NCI-H2029 treated with DMSO at 0.1 percent for 48 hours (cell line): Measurements from ENCODE around the gene DYRK4.

Source experiments
- DNase-seq: peaks from one replicate; lab custom pipeline; 2025; lab: John Stamatoyannopoulos, UW

The DYRK4 gene

DNA sequence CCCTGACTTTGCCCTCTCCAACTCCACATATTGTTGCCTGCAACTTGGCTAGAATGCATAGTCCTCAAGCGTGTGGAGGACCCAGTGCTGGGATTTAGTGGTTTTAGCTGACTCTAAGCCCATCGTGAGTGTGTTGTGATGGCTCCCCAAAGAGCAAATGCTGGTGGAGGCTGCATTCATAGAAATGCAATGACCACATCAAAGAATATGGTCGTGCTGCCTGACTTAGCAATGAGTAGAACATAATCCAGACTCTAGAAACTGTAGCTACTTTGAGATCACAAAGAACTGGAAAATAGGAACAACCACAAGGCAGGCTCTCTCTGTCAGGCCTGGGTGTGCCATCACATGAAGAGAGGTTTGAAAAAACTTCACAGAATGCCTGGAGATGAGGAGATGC, 1.3 kb downstream of the DYRK4 start:
- DNase-seq = no peak

DNA sequence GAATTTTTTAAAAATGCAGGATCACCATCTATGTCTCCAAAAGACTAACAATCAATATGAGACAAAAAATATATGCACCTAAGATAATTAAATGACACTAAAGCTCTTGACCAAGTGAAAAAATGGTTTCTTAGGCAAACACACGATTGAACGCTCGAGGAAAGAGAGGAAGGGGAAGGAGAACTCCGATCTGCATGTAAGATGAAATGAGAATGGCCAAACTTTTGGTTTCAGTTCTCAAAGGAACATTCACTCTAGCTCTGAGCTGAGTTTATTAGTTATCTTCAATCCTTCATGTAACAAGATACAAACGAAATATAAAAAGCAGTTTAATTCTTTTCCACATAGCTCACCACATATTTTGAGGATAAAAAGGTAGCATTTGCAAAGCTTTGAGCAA, 2.8 kb downstream of the DYRK4 start:
- DNase-seq = no peak

DNA sequence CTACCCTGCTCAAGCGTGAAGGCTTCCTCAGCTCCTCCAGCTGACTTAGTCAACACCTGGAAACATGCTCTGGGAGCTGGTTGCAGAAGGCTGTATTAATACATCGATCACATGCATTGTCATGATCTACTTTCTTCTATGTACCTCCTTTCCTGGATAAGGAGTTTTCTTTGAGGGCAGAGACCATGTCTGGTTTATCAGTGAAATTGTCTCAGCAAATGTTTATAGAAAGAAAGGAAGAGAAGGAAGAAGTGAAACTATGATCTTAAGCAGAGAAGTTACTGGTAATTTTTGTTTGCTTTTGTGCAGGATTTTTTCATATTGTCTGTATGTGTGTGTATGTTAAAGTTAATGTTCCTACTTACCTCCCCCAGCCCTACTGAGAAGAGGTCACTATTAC, 4.5 kb downstream of the DYRK4 start:
- no peak for DNase-seq

DNA sequence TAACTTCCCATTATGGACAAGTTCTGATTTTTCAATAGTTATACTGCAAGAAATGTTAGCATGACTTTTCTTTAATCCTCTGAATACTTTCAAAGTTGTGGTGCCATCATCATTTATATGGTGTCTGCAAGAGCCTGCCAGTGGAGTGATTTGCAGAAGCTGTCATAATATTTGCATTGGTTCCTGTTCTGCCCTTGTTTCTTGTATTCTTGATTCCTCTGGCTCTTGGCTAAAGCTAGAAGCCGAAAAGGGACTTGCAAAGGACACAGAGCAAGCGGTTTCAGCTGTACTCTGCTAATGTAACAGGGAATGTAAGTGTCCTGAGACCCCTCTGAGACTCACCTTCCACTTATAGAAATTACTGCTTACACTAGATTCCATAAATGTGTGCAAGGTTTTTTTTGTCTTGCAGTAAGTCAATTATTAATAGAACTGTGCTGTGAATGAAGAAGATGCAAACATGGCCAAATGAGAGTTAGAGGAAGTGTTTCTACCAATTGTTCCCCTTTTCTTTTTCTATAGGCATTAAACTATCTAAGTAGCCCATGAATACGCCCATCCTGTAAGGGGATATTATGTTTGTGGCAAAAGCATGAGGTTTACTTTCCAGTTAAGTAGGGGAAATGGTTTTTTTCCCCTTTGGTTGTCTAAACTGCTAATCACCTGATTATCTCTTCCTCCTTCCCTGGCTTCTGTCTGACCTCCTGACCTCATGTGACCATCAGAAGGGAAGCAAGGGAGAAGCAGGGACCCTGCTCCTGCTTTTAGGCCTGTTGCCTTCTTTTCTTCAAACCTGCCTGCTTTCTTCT, 5.3 kb downstream of the DYRK4 start:
- DNase-seq = no peak

- DNase-seq = no peak
These were observed 7.3 kb downstream of the DYRK4 start for GRCh38 chr12:4569261-4569660.

GRCh38 chr12:4572680-4573079, 10.7 kb downstream of the DYRK4 start:
- DNase-seq = no peak

GRCh38 chr12:4579305-4580102, 17.5 kb downstream of the DYRK4 start:
- DNase-seq = no peak

DNA sequence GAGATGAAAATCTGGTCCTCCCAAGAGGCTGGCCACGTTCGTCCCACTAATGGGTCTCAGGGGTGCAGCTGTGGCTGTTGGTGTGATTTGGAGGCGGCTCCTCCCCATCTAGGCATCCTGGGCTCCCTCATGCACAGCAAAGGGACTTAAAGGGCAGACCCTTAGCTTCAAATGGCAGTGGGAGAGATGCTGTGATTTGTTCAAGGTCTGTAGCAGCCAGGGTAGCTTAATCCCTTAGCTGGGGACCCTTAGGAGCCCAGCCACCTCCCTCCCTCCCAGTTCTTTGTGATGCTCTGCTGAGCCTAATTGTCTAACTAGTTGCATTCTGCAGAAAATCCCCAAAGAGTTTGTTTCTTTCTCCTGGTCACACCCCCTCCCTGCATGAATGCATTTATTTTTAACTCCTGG, 18.3 kb downstream of the DYRK4 start:
- DNase-seq = no peak

- DNase-seq = no peak
These were observed 22.3 kb downstream of the DYRK4 start for GRCh38 chr12:4584281-4584680.

- no peak for DNase-seq
These were observed 22.9 kb downstream of the DYRK4 start for GRCh38 chr12:4584896-4585295.

DNA sequence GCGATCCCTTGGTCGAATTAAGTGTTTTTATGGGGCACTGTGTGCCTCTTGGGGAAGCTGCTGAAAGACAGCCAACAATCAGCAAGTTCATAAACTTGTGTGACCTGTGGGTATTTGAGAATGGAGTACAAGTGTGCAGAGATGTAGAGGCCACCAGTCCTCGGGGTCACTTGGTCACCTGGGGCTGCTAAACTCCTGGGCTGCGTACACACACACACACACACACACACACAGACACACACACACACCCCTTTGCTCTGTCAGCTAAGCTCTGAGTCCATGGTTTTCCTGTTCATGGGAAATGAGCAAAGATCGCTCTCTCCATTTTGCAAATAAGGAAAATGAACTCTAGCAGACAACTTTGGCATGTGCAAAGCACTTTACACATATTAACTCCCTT, 24.5 kb downstream of the DYRK4 start:
- DNase-seq = no peak

DNA sequence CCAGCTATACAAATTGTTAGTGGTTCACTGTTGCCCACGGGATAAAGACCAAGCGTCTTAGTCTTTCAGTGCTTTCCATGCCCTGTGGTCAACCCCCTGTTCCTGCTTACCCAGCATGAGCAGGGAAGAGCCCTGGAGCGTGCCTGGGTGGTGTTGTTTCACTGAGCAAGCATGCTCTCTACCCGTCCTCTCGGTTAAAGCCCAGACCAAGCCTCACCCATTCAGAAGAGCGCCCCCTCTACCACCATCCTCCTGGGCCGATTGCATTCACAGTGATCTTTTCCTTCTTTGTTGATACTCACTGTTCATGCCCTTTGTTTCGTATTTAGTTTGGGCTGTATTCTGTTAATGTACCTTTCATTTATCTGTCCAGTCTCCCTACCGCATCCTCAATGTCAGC, 25.1 kb downstream of the DYRK4 start:
- no peak for DNase-seq

GRCh38 chr12:4588916-4589315, 26.9 kb downstream of the DYRK4 start:
- no peak for DNase-seq

DNA sequence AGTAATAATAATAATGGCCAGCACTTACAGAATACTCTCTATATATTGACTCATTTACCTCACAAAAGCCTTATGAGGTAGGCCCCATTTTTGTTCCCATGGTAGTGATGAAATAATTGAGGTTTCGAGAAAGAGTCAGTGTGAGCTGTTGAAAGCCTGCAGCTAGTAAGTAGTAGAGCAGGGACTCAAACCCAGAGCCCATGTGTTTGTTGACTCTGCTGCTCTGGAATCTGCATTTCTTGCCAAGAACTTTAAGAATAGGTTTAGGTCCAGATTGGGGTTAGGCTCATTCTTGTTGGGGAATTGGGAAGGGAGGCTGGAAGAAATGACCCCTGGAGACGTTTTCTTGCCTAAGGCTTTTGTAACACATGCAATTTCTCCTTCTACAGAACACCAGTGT, 27.9 kb downstream of the DYRK4 start:
- no peak for DNase-seq

DNA sequence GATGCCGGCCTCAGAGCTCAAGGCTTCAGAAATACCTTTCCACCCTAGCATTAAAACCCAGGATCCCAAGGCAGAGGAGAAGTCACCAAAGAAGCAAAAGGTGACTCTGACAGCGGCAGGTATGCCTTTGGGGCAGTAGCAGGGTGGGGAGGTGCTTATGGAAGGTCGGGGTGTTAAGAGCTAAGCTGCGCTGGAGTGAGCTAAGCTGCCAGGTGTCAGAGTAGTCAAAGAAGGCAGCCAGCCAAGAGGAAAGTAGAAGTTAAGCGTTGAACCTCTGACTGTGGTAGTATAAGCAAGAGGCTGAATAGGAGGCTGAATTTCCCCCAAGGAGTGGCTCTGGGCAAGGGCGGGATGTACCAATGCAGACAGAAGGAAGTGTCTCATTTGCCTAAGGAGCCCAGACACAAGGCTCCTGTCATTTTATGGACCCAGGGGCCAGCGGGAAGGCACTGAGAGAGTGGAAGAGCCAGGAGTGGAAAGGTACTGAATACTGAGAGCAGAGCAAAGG, 29.2 kb downstream of the DYRK4 start:
- no peak for DNase-seq

GRCh38 chr12:4595881-4596280, 33.9 kb downstream of the DYRK4 start:
- DNase-seq = no peak

GRCh38 chr12:4603421-4603820, 41.4 kb downstream of the DYRK4 start:
- DNase-seq = no peak

DNA sequence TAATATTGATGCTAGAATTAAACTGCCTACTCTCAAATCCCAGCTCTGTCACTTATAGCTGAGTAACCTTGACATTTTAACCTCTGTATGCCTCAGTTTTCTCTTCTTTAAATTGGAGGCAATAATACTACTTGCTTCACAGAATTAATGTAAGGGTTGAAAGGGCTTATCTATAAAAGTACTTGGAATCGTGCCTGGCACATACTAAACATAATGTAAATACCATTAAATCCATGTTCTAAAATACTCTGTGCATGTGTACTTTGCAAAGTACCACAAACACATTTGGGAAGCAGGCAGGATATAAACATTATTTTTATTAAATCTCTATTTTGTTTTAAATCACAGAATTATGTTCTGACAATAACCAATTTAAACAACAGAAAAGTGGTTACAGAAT, 41.9 kb downstream of the DYRK4 start:
- DNase-seq = no peak

DNA sequence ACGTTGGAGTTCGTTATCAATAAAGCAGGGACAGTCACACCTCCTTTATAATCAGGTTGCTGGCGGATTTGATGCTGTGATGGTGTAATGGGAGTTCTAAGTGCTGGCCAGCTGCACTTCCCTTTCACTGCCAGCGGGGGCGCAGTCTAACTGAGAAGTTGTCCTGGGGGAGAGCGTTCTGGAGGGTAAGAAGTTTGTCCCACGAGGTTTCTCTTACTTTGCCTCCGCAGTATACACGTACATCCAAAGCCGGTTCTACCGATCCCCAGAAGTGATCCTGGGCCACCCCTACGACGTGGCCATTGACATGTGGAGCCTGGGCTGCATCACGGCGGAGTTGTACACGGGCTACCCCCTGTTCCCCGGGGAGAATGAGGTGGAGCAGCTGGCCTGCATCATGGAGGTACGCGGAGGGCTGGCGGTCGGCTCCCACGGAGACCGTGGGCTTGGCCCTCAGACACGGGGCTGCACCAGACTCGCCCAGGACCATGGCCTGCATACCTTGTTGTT, 42.7 kb downstream of the DYRK4 start:
- DNase-seq = no peak

DNA sequence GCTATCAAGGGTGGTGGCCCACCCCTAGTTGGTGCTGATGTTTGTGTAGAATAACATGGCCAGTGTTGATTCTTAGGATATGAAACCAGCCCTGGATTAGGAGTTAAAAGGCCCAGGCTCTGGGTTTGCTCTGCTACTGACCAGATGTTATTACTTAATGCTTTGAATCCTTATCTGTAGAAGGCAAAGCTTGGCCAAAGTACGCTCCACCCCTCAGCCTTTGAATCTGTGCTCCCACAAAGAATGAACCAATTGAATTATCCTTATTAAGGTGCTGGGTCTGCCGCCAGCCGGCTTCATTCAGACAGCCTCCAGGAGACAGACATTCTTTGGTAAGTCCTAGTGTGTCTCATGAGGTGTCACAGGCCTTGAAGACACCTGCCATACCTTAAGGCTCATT, 45.0 kb downstream of the DYRK4 start:
- DNase-seq = no peak

DNA sequence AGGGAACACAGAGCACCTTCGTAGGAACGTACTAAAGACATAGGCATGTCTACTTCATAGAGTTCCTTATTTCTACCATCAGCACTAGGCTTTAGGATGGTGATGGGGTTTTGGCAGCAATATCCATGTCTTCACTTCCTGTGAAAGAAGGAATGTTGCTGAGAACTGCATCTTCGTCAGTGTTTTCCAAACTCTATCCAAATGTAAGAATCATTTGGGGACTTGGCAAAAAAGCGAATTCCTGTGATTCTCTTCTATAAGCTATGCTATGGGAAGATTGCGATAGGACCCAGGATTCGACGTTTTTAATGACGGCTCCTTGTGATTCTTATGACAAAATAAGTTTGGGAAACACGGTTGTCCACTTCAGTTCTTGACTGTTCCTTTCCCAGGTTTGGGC, 47.1 kb downstream of the DYRK4 start:
- DNase-seq = no peak

GRCh38 chr12:4610481-4610880, 48.5 kb downstream of the DYRK4 start:
- no peak for DNase-seq

DNA sequence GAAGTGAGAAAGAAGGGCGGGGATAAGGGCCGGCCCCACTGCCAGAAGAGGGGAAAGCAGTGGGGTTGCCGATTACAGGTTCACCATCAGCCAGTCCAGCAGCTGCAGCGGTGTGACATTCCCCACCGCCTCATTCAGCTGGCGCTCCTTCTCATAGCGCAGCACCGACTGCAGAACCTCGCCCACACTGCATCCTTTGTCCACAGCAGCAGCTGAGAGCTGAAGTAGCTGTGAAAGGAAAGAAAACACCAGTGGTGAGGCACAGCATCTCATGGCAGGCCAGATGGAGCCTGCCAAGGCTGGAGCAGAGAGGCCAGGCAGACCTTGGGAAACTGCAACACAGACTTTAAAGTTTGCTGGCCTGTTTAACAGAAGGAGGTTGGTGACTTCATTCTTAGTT, 53.7 kb downstream of the DYRK4 start:
- DNase-seq = no peak
